ENCODE results near the gene WEE1.

WEE1 gene

GRCh38 chr11:9625162-9625561 is 51.7 kb downstream of the WEE1 start:
- no peak for DNase-seq

GRCh38 chr11:9625728-9626127 is 52.3 kb downstream of the WEE1 start:
- DNase-seq: no peak

- DNase-seq: no peak
Measured at GRCh38 chr11:9626496-9627394, 53.3 kb downstream of the WEE1 start.

GRCh38 chr11:9629064-9629463 is 55.6 kb downstream of the WEE1 start:
- DNase-seq: no peak

- DNase-seq: no peak
Measured at GRCh38 chr11:9633679-9634078, 60.2 kb downstream of the WEE1 start.

GRCh38 chr11:9636691-9637090 is 63.2 kb downstream of the WEE1 start:
- no peak for DNase-seq

GRCh38 chr11:9639099-9639498 is 65.6 kb downstream of the WEE1 start:
- DNase-seq: no peak

Measured in NCI-H345 (cell line).